T-helper 17 cell (primary cell): ENCODE data around the gene PLCE1. TPM values are rescaled to one million over a fixed set of nuclear protein-coding genes. Genes with fewer than 3 reads are reported as not detected.

ENCODE experiments used
- ATAC-seq: fragments of 150-1000 bp; cut with Tn5 transposase; 2 replicates; pipeline ENCODE4 v1.10.0; 2021; ENCODE audit warnings: mild to moderate bottlenecking, moderate library complexity
- DNase-seq, 3 donors: peaks; one replicate each; pipeline versions ENCODE4 v3.0.0 to v3.0.0-alpha.2; 2020 to 2021
- H3K9me3 ChIP-seq: one replicate; pipeline ENCODE4 v1.7.0; 2013; ENCODE audit warnings: low read length, mild to moderate bottlenecking; ENCODE audit not compliant: control insufficient read depth, poor library complexity, severe bottlenecking
- H3K27ac Mint-ChIP-seq: one replicate; pipeline ENCODE4 v1.8.0; 2022; ENCODE audit warnings: mild to moderate bottlenecking, moderate library complexity, mixed read lengths
- H3K27me3 Mint-ChIP-seq: one replicate; pipeline ENCODE4 v1.8.0; 2022; ENCODE audit warnings: mixed read lengths
- H3K36me3 Mint-ChIP-seq: one replicate; pipeline ENCODE4 v1.8.0; 2022; ENCODE audit warnings: low read depth, mixed read lengths
- H3K4me1 Mint-ChIP-seq: one replicate; pipeline ENCODE4 v1.8.0; 2022; ENCODE audit warnings: mild to moderate bottlenecking, mixed read lengths
- H3K4me3 Mint-ChIP-seq: one replicate; pipeline ENCODE4 v1.8.0; 2022; ENCODE audit warnings: mild to moderate bottlenecking, moderate library complexity, mixed read lengths
- total RNA-seq, 4 donors: library from RNA in 2 of 4; stranded (reverse) in 2 of 4; gene quantifications; one replicate each; pipeline ENCODE4 v1.2.3 and lab custom pipeline; 2022 to 2026

PLCE1 gene
- total RNA-seq, 2 donors from 2014 or later = 0.05 TPM; not detected in 1

DNA sequence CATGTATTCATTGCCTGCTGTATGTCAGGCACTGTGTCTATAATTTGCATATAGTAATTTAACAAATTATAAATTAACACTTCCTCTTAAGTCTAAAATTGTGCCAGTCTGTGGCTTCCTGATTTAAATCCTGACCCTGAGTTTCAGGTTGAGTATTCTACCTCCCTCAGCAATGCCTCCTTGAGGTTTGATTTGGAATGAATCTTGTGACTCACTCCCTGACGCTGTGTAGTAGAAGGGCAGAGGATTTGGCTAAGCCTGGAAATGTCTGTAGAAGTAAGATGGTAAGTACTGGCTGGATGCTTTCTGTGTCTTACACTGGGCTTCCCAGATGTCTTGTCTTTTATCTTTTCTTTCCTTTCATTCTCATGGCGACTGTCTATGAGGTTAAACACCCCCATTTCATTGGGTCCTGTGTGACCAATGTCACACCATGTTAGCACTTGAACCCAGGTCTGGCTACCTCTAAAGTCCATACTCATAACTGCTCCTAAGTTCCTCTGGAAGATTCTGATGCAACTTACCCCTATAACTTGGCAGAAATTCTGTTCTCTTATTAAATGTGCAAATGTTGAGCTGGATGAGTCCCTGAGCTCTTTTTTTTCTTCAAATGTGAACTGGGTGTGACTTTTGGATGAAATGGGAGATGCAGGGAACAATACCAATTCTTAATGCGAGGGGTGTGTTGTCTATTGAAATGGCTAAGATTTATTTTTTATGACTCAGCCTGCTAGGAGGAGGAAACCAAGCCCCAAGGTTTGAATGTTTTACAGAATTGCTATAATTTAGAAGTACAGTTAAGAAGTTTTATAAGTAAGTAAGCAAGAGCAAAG is 48.5 kb downstream of the PLCE1 start:
- Mint-ChIP-seq H3K4me1 (no peaks in the 10 kb centered on the region), H3K27ac (no peak overlapping the region), H3K36me3 (no peaks in the 10 kb centered on the region), H3K4me3 (no peak overlapping the region), H3K27me3 (peaks cover 16% of the 10 kb centered on the region)
- ATAC-seq (no peak), DNase-seq (no peak)
- no peaks in the 10 kb centered on the region for H3K9me3 ChIP-seq

GRCh38 chr10:94042834-94043175 is 49.1 kb downstream of the PLCE1 start:
- no peak for DNase-seq
- H3K27me3 Mint-ChIP-seq = peaks cover 16% of the 10 kb centered on the region
- no peaks in the 10 kb centered on the region for H3K9me3 ChIP-seq
- H3K4me3 Mint-ChIP-seq = no peak overlapping the region
- no peak overlapping the region for H3K27ac Mint-ChIP-seq
- no peaks in the 10 kb centered on the region for H3K36me3 Mint-ChIP-seq
- H3K4me1 Mint-ChIP-seq = no peaks in the 10 kb centered on the region
- ATAC-seq = no peak

Other genes starting within 250 kb of the PLCE1 start
- gene LGI1, start 236.0 kb upstream of the PLCE1 start, total RNA-seq = not detected
- gene SLC35G1, start 100.0 kb upstream of the PLCE1 start, total RNA-seq = 1 to 10 TPM; 5.1 to 5.8 TPM